GM10266 (cell line): ENCODE data around the gene GPR15LG.

Source experiments
- DNase-seq: peaks from one replicate; pipeline ENCODE4 v3.0.0; 2012; ENCODE audit errors: extremely low spot score
- CTCF ChIP-seq: IDR thresholded peaks from 2 replicates; pipeline ENCODE4 v1.5.1; 2012; ENCODE audit warnings: mild to moderate bottlenecking, low read depth; ENCODE audit not compliant: control insufficient read depth, insufficient read depth; ENCODE audit errors: missing control alignments

The GPR15LG gene

DNA sequence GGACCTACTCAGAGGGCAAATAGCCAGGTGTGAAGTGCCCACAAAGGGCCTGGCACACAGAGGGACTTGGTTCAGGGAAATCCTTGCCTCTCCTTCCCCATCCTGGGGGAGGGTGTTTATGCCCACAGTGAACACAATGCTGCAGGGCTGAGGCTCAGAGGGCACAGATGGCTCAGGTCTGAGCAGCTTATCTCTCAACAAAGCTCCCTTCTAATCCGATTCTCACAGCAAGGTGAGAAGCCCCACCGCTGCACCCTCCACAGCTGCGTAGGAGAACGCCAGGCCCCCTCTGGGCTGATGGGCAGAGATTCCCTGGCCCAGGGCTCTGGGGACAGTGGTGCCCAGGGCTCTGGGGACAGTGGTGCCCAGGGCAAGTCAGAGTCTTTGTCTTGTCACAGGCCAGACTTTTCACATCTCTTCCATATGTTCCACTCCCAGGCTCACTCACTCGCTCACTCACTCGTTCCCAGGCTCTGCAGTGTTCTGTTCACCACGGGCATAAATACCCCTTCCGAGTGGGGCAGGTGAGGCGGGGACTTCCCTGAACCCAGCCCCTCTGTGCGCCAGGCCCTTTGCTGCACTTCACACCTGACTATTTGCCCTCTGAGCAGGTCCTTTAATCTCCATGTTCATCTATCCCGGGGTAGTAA, 12.1 kb downstream of the GPR15LG start:
- no peak for TF ChIP-seq CTCF
- no peak for DNase-seq

DNA sequence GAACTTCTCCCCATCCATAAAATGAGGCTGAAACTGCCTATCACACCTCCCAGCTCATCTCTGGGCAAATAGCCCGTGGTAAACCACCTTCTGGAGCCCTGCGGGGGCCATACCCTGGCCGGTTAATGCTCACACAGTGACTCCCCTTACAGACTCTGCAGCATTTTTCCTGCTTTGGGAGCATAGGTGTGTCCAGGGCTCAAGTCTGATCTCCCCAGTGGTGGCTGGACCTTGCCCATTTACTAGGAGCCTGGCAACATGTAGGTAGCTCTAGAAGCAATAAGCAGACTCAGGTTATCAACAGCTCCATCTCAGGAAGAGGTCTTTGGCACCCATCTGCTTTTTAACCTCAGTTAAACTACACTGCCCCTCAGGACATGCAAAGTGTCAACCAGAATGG, 15.2 kb downstream of the GPR15LG start:
- DNase-seq: no peak
- no peak for TF ChIP-seq CTCF

- TF ChIP-seq CTCF: no peak
- DNase-seq: no peak
Observed at GRCh38 chr10:84190621-84191020, 17.0 kb downstream of the GPR15LG start.

DNA sequence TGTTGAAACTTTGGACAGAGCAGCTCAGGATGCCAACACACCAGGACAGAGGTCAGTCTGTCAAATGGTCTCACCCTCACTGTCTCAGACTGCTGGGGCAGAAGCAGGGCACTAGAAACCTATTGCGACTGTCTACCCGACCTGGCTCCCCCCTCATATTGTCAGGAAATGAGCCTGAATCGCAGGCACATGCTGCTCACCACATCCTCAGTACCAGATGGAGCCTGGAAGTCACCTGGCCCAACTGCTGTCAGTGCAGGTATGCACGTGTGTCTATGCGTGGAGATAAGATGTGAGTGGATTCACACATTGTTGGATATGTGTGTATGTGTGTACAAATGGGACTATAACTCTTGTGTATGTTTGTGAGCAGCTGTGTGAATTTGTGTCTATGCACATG, 17.5 kb downstream of the GPR15LG start:
- TF ChIP-seq CTCF: no peak

GRCh38 chr10:84193327-84193726, 19.7 kb downstream of the GPR15LG start:
- DNase-seq: no peak
- TF ChIP-seq CTCF: no peak

More for the DNA sequence above, 17.5 kb downstream of the GPR15LG start:
- no peak for DNase-seq

DNA sequence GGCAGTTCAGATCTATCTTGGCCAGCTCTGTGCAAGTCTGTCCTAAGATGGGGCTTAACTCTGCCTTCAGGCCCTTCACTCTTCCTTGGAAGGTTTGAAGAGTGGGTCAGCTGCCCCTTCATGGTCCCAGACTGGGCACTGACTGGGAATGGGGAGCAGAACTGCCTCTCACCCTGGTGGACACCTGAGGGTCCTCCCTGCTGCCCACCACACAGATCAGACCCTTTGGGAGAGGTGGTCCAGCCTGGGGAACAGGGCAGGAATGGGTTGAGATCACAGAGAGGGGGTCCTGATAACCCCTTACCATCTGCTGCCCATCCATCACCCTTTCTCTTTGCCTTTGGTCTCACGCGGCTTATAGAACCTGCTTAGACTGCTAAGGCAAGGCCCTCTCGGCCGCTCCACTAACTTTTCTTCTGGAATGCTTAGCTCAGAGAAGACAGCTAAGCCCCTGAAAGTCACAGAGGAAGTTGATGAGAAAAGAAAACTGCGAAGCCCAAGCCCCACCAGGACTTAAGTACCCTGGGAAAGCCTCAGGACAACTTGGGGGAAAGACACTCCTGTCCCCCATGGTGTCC, 20.3 kb downstream of the GPR15LG start:
- DNase-seq: no peak
- TF ChIP-seq CTCF: no peak

GRCh38 chr10:84194424-84195043, 20.9 kb downstream of the GPR15LG start, which contains the start of gene CDHR1:
CDHR1 (plus strand) TSS chr10:84194537; CDS start chr10:84194761, 224 bp downstream.
- DNase-seq: peak; percentile 77
- TF ChIP-seq CTCF: no peak
